Fibroblast of mammary gland (primary cell): Measurements from ENCODE around the gene ACADL.
A peak's percentile ranks its signal among the peaks of the same experiment; 100 is the strongest.

Source experiments
- DNase-seq: peaks from one replicate; pipeline ENCODE4 v3.0.0-alpha.2; 2010; ENCODE audit warnings: low read depth
- H3K4me3 ChIP-seq: 2 replicates; pipeline ENCODE4 v1.5.1; 2011; ENCODE audit warnings: low read depth, mild to moderate bottlenecking, low read length, moderate library complexity; ENCODE audit not compliant: control insufficient read depth
- CTCF ChIP-seq: conservative IDR thresholded peaks from 2 replicates; pipeline ENCODE4 v1.5.1; 2011; ENCODE audit warnings: low read depth, low read length, inconsistent platforms; ENCODE audit not compliant: control insufficient read depth, insufficient read depth

The ACADL gene

GRCh38 chr2:210210185-210210584 lies 15.1 kb downstream of the ACADL start:
- no peak for TF ChIP-seq CTCF
- H3K4me3 ChIP-seq, result no peak overlapping the region
- DNase-seq, result no peak

GRCh38 chr2:210207929-210208328 lies 17.3 kb downstream of the ACADL start:
- no peak overlapping the region for H3K4me3 ChIP-seq
- DNase-seq, result no peak
- TF ChIP-seq CTCF, result no peak

- no peak for DNase-seq
- H3K4me3 ChIP-seq, result no peak overlapping the region
- TF ChIP-seq CTCF, result no peak
Measured at GRCh38 chr2:210203558-210203957, 21.7 kb downstream of the ACADL start.

GRCh38 chr2:210203147-210203546 lies 22.1 kb downstream of the ACADL start:
- no peak for DNase-seq
- H3K4me3 ChIP-seq, result no peak overlapping the region
- TF ChIP-seq CTCF, result no peak

- no peak for TF ChIP-seq CTCF
- no peak for DNase-seq
- H3K4me3 ChIP-seq, result no peak overlapping the region
Measured at GRCh38 chr2:210199854-210200253, 25.4 kb downstream of the ACADL start.

- no peak overlapping the region for H3K4me3 ChIP-seq
- peak; percentile 83 for TF ChIP-seq CTCF
- DNase-seq, result peak; percentile 51
Measured at GRCh38 chr2:210199186-210199765, 26.0 kb downstream of the ACADL start.

- peak; percentile 14 for DNase-seq
- no peak overlapping the region for H3K4me3 ChIP-seq
- no peak for TF ChIP-seq CTCF
Measured at GRCh38 chr2:210198326-210198725, 26.9 kb downstream of the ACADL start.
